Suprapubic skin (tissue), 3 donors: ENCODE measurements around the gene MYO1E.

Source experiments
- POLR2A ChIP-seq, 2 donors: fragments of 450-650 bp; IDR thresholded peaks; one replicate each; pipeline ENCODE4 v1.6.1; 2017; ENCODE audit warnings: antibody characterized with exemption in 2 of 2, mild to moderate bottlenecking in 2 of 2, moderate library complexity in 2 of 2
- TF ChIP-seq, protein P1 (sequence below), 2 donors: fragments of 200-600 bp in 1 of 2; fragments of 450-650 bp in 1 of 2; sonication (generic) in 1 of 2; IDR thresholded peaks; one replicate each; pipeline ENCODE4 v1.5.1; 2016 to 2019; ENCODE audit warnings: antibody characterized with exemption in 2 of 2, mild to moderate bottlenecking in 1 of 2, moderate library complexity in 1 of 2

DNA sequence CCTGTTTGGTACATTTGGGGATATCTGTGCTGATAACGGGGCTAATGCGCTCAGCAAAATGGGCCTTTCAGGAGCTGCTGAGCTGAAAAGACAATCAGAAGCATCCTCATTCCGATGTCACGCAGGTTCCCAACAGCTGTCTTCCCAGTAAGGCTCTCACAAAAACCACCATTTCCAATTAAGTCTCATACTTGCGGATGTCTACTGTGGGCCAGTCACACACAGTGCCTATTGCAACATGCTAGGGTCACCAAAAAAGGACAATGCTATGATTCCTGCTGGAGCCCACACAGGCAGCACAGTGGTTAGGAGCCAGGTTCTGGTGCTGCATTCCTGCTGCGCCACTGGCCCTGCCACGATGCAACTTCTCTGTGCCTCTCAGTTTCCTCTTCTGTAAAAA is 182.4 kb downstream of the MYO1E start:
- no peak for TF ChIP-seq POLR2A (IDR thresholded peaks at IDR 0.05)
- TF ChIP-seq, protein P1, sequence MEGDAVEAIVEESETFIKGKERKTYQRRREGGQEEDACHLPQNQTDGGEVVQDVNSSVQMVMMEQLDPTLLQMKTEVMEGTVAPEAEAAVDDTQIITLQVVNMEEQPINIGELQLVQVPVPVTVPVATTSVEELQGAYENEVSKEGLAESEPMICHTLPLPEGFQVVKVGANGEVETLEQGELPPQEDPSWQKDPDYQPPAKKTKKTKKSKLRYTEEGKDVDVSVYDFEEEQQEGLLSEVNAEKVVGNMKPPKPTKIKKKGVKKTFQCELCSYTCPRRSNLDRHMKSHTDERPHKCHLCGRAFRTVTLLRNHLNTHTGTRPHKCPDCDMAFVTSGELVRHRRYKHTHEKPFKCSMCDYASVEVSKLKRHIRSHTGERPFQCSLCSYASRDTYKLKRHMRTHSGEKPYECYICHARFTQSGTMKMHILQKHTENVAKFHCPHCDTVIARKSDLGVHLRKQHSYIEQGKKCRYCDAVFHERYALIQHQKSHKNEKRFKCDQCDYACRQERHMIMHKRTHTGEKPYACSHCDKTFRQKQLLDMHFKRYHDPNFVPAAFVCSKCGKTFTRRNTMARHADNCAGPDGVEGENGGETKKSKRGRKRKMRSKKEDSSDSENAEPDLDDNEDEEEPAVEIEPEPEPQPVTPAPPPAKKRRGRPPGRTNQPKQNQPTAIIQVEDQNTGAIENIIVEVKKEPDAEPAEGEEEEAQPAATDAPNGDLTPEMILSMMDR (IDR thresholded peaks at IDR 0.05): no peak
